Activated T-helper 1 cell treated with anti-CD3 and anti-CD28 coated beads, Interleukin-12 subunit alpha, Interleukin-12 subunit beta, Interleukin-2, Interleukin-4 antibody, amounts not matched to agents 30 ng/mL and 10 ng/mL and 1 ng/mL, durations not matched to agents 14 hours and 24 hours and 36 hours (primary cell): ENCODE results near the gene MTF2. TPM values are rescaled to one million over a fixed set of nuclear protein-coding genes. Genes with fewer than 3 reads are reported as not detected.
"Not testable (repeated sequence)": the region's sequence is repeated elsewhere in the genome, so short reads cannot be mapped to it uniquely, and the experiment has no call there.

Source experiments
- DNase-seq: peaks from one replicate; pipeline ENCODE4 v3.0.0; 2021; ENCODE audit warnings: low spot score
- H3K27ac Mint-ChIP-seq: one replicate; pipeline ENCODE4 v1.8.0; 2021; ENCODE audit warnings: mild to moderate bottlenecking, mixed read lengths
- H3K27me3 Mint-ChIP-seq: one replicate; pipeline ENCODE4 v1.8.0; 2022; ENCODE audit warnings: mild to moderate bottlenecking, moderate library complexity, mixed read lengths; ENCODE audit not compliant: insufficient read depth
- H3K36me3 Mint-ChIP-seq: one replicate; pipeline ENCODE4 v1.8.0; 2021; ENCODE audit warnings: low read depth, mixed read lengths
- H3K4me1 Mint-ChIP-seq: one replicate; pipeline ENCODE4 v1.8.0; 2021; ENCODE audit warnings: low read depth, mixed read lengths
- H3K4me3 Mint-ChIP-seq: one replicate; pipeline ENCODE4 v1.8.0; 2021; ENCODE audit warnings: mild to moderate bottlenecking, moderate library complexity, mixed read lengths
- H3K9me3 Mint-ChIP-seq: one replicate; pipeline ENCODE4 v1.8.0; 2021; ENCODE audit warnings: mixed read lengths
- intact Hi-C: fragments of 100-400 bp; cut with micrococcal nuclease; formaldehyde crosslinking; loops from one replicate; pipeline ENCODE4 v1.15.1; 2024
- total RNA-seq: library from RNA; stranded (reverse); gene quantifications from 2 replicates; pipeline ENCODE4 v1.2.3, GENCODE V29; 2022

MTF2 gene
- total RNA-seq = 68.4 and 71.0 TPM in 2 replicates

GRCh38 chr1:93078986-93079654 lies at the start of gene MTF2:
Gene MTF2, plus strand, starts transcription at chr1:93079283. Its CDS starts 244 bp downstream, at chr1:93079527.
- Mint-ChIP-seq H3K4me3 (peak within 1 kb of the TSS; percentile 98), H3K4me1 (peaks cover 58% of the 10 kb centered on the region), H3K9me3 (peaks cover 5% of the 10 kb centered on the region), H3K27me3 (no peaks in the 10 kb centered on the region), H3K36me3 (peaks cover 20% of the 10 kb centered on the region), H3K27ac (peak within 1 kb of the TSS; percentile 95)
- intact Hi-C loops = loop anchor here (1.0 to 5.0 kb wide), 9 partner anchors 37 to 782 kb away; partner anchors contain the start of genes CCDC18, DIPK1A, DR1 and GLMN
- peak; percentile 93 for DNase-seq

GRCh38 chr1:93029317-93029716 lies 49.8 kb upstream of the MTF2 start:
- no peaks in the 10 kb centered on the region for H3K36me3 Mint-ChIP-seq
- DNase-seq = peak; percentile 16
- H3K4me1 Mint-ChIP-seq = peaks cover 23% of the 10 kb centered on the region
- intact Hi-C loops = no loop called here
- no peak overlapping the region for H3K4me3 Mint-ChIP-seq
- H3K27ac Mint-ChIP-seq = no peak overlapping the region
- H3K27me3 Mint-ChIP-seq = peaks cover 10% of the 10 kb centered on the region
- H3K9me3 Mint-ChIP-seq = no peaks in the 10 kb centered on the region

- H3K9me3 Mint-ChIP-seq, H3K36me3 Mint-ChIP-seq, H3K27me3 Mint-ChIP-seq, H3K4me3 Mint-ChIP-seq, H3K27ac Mint-ChIP-seq, DNase-seq, intact Hi-C loops: not testable (repeated sequence)
- peaks cover 23% of the 10 kb centered on the region for H3K4me1 Mint-ChIP-seq
These were observed 48.9 kb upstream of the MTF2 start for GRCh38 chr1:93030191-93030590.

- Mint-ChIP-seq H3K27ac (no peak overlapping the region), H3K4me1 (peaks cover 23% of the 10 kb centered on the region)
These were observed 47.4 kb upstream of the MTF2 start for GRCh38 chr1:93031711-93032110.

DNA sequence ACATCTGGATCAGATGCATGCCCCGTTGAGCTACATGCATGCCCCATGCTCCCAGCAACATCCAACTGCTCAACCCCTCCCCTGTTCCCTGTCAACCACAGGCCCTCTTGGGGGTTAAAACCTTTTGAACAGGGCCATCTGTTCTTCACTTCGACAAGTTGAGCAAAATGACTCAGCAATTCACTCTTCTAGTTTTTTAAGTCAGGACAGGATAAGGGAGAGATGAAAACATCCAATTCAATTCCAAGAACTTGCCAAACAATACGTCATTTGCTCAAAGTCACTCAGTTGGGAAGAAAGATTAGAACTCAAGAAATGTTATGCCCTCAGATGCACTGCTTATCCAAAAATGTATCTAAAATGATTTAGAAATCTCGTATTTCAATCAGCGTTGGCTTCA lies 46.1 kb upstream of the MTF2 start:
- Mint-ChIP-seq H3K36me3 (no peaks in the 10 kb centered on the region), H3K27me3 (no peaks in the 10 kb centered on the region), H3K4me1 (peaks cover 25% of the 10 kb centered on the region), H3K9me3 (no peaks in the 10 kb centered on the region), H3K4me3 (no peak overlapping the region), H3K27ac (no peak overlapping the region)
- no peak for DNase-seq
- intact Hi-C loops = no loop called here

More at GRCh38 chr1:93031711-93032110, 47.4 kb upstream of the MTF2 start:
- intact Hi-C loops = no loop called here
- no peak for DNase-seq
- H3K27me3 Mint-ChIP-seq = no peaks in the 10 kb centered on the region
- H3K4me3 Mint-ChIP-seq = no peak overlapping the region
- no peaks in the 10 kb centered on the region for H3K9me3 Mint-ChIP-seq
- no peaks in the 10 kb centered on the region for H3K36me3 Mint-ChIP-seq

DNA sequence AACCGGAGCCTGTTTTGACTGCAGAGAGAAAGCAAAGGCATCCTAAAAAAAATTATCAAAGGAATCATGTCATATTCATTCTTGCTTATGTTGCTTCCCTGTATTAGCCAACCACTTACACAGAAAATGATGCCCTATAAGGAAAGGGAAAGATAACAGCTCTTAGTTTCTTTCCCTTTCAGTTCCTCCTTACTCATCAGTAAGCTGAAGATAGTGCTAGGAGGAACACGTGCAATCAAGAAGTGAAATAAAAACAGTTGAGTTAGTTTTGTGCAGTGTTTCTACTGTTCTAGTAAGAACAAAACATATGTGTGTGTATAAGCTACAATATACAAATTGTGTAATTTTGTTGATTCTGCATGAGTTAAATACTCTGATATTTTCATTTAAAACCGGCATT lies 45.3 kb upstream of the MTF2 start:
- no peak for DNase-seq
- Mint-ChIP-seq H3K27me3 (no peaks in the 10 kb centered on the region), H3K9me3 (no peaks in the 10 kb centered on the region), H3K27ac (no peak overlapping the region), H3K4me3 (no peak overlapping the region), H3K36me3 (no peaks in the 10 kb centered on the region), H3K4me1 (peaks cover 32% of the 10 kb centered on the region)
- intact Hi-C loops = no loop called here

DNA sequence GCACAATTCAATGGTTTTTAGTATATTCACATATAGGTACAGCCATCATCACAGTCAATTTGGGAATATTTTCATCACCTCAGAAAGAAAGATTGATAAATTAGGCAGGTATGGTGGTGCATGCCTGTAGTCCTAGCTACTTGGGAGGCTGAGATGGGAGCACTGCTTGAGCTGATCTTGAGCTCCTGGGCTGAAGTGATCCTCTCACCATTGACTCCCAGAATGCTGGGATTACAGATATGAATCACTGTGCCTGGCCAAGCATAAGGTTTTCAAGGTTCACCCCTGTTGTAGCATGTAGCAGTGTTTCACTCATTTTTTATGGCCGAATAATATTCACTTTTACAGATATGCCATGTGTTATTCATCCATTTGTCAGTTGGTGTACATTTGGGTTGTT lies 44.7 kb upstream of the MTF2 start:
- no peak overlapping the region for H3K27ac Mint-ChIP-seq
- no peak for DNase-seq
- no peak overlapping the region for H3K4me3 Mint-ChIP-seq
- H3K9me3 Mint-ChIP-seq = no peaks in the 10 kb centered on the region
- no peaks in the 10 kb centered on the region for H3K36me3 Mint-ChIP-seq
- no peaks in the 10 kb centered on the region for H3K27me3 Mint-ChIP-seq
- intact Hi-C loops = no loop called here
- peaks cover 32% of the 10 kb centered on the region for H3K4me1 Mint-ChIP-seq

DNA sequence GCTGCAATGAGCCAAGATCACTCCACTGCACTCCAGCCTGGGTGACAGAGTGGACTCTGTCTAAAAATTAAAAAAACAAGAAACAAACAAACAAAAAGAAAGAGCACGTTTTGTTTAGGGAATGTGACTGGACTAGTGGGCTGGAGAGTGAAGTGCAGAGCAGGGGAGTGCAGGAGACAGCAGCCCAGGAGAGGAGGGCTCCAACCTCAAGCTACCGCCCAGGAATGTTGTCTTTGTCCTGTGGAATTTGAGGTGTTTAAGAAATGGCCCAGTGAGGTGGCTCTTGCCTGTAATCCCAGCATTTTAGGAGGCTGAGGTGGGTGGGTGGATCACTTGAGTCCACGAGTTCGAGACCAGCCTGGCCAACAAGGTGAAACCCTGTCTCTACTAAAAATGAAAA lies 42.4 kb upstream of the MTF2 start:
- Mint-ChIP-seq H3K4me3 (no peak overlapping the region), H3K27ac (no peak overlapping the region), H3K27me3 (no peaks in the 10 kb centered on the region), H3K9me3 (no peaks in the 10 kb centered on the region), H3K36me3 (no peaks in the 10 kb centered on the region), H3K4me1 (peaks cover 33% of the 10 kb centered on the region)
- intact Hi-C loops = no loop called here
- DNase-seq = no peak

- Mint-ChIP-seq H3K36me3 (peaks cover 2% of the 10 kb centered on the region), H3K27ac (peak overlapping the region; percentile 84), H3K4me3 (peak overlapping the region; percentile 74), H3K4me1 (peaks cover 37% of the 10 kb centered on the region), H3K9me3 (no peaks in the 10 kb centered on the region), H3K27me3 (no peaks in the 10 kb centered on the region)
- DNase-seq = peak; percentile 53
- intact Hi-C loops = loop anchor here (1.0 to 5.0 kb wide), 6 partner anchors 22 to 303 kb away; partner anchors contain the start of genes DR1 and MTF2
These were observed 36.7 kb upstream of the MTF2 start for GRCh38 chr1:93042187-93043056.

DNA sequence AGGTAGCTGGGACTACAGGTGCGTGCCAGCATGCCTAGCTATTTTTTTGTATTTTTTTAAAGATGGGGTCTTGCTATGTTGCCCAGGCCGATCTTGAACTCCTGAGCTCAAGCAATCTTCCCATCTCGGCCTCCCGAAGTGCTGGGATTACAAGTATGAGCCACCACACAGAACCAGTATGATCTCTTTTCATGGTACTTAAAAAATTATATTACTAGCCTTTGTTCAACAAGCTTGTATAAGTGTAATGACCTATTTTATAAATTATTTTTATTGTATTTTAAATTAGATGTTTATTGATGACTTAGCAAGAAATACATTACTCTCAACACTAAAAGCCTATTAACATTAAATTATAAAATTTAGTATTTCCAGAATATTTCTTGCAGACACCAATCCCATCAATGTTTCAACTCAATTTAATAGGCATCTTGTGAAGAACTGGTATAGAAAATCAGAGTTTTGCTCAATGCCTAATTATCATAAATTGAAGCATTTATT lies 36.0 kb upstream of the MTF2 start:
- H3K27me3 Mint-ChIP-seq = no peaks in the 10 kb centered on the region
- H3K4me1 Mint-ChIP-seq = peaks cover 35% of the 10 kb centered on the region
- intact Hi-C loops = loop anchor here (2.0 to 5.0 kb wide), 3 partner anchors 22 to 80 kb away; no protein-coding TSS in a partner anchor
- H3K4me3 Mint-ChIP-seq = peak overlapping the region; percentile 74
- H3K36me3 Mint-ChIP-seq = peaks cover 2% of the 10 kb centered on the region
- no peak for DNase-seq
- H3K9me3 Mint-ChIP-seq = no peaks in the 10 kb centered on the region
- peak overlapping the region; percentile 84 for H3K27ac Mint-ChIP-seq

- H3K9me3 Mint-ChIP-seq = no peaks in the 10 kb centered on the region
- H3K36me3 Mint-ChIP-seq = peaks cover 2% of the 10 kb centered on the region
- DNase-seq = no peak
- intact Hi-C loops = no loop called here
- no peak overlapping the region for H3K4me3 Mint-ChIP-seq
- no peak overlapping the region for H3K27ac Mint-ChIP-seq
- H3K27me3 Mint-ChIP-seq = peaks cover 2% of the 10 kb centered on the region
- H3K4me1 Mint-ChIP-seq = peaks cover 8% of the 10 kb centered on the region
These were observed 31.5 kb upstream of the MTF2 start for GRCh38 chr1:93047618-93048017.

- intact Hi-C loops = no loop called here
- H3K27ac Mint-ChIP-seq = no peak overlapping the region
These were observed 27.1 kb upstream of the MTF2 start for GRCh38 chr1:93051961-93052360.

GRCh38 chr1:93056214-93056613 lies 22.9 kb upstream of the MTF2 start:
- intact Hi-C loops = no loop called here
- no peak for DNase-seq
- no peaks in the 10 kb centered on the region for H3K9me3 Mint-ChIP-seq
- no peak overlapping the region for H3K4me3 Mint-ChIP-seq
- no peaks in the 10 kb centered on the region for H3K36me3 Mint-ChIP-seq
- peaks cover 13% of the 10 kb centered on the region for H3K27me3 Mint-ChIP-seq
- no peak overlapping the region for H3K27ac Mint-ChIP-seq
- no peaks in the 10 kb centered on the region for H3K4me1 Mint-ChIP-seq

More at GRCh38 chr1:93051961-93052360, 27.1 kb upstream of the MTF2 start:
- Mint-ChIP-seq H3K36me3 (no peaks in the 10 kb centered on the region), H3K9me3 (no peaks in the 10 kb centered on the region), H3K4me1 (no peaks in the 10 kb centered on the region), H3K4me3 (no peak overlapping the region), H3K27me3 (peaks cover 5% of the 10 kb centered on the region)
- no peak for DNase-seq
